GM23338 (cell line): ENCODE results near the gene DUSP15.

ENCODE experiments used
- CTCF ChIP-seq, 2 experiments: fragments of 200-600 bp in 1 of 2; sonication (generic) in 1 of 2; conservative IDR thresholded peaks; 2 replicates each; pipeline versions ENCODE4 v1.5.1 to v1.6.1; 2016 to 2017; ENCODE audit warnings: antibody characterized with exemption in 2 of 2, low read depth in 2 of 2, mild to moderate bottlenecking in 2 of 2, moderate library complexity in 1 of 2
- ETS1 ChIP-seq: IDR thresholded peaks from 2 replicates; pipeline ENCODE4 v1.6.1; 2016; ENCODE audit warnings: antibody characterized with exemption

GRCh38 chr20:31811796-31812728, 58.3 kb downstream of the DUSP15 start:
- TF ChIP-seq CTCF (conservative IDR thresholded peaks at IDR 0.05; ENCODE audit: low read depth in 2 of 2) (no peak), ETS1 (no peak)
